Smooth muscle cell (in vitro differentiated cells): ENCODE data around the gene GPHA2. TPM values are rescaled to one million over a fixed set of nuclear protein-coding genes. Genes with fewer than 3 reads are reported as not detected.

Experiments
- DNase-seq: peaks from one replicate; lab custom pipeline; 2025; ENCODE audit not compliant: unreplicated experiment; lab: John Stamatoyannopoulos, UW
- H2AFZ ChIP-seq: fragments of 200-600 bp; sonication (generic); 2 replicates; pipeline ENCODE4 v1.6.0; 2016; ENCODE audit warnings: antibody characterized with exemption, low read depth, mild to moderate bottlenecking
- H3F3A ChIP-seq: fragments of 200-600 bp; sonication (generic); 2 replicates; pipeline ENCODE4 v1.6.0; 2017; ENCODE audit warnings: antibody characterized with exemption, low read depth
- H3K27ac ChIP-seq: fragments of 200-600 bp; sonication (generic); 2 replicates; pipeline ENCODE4 v1.5.1; 2016; ENCODE audit warnings: low read depth, mild to moderate bottlenecking
- H3K27me3 ChIP-seq: fragments of 200-600 bp; sonication (generic); 2 replicates; pipeline ENCODE4 v1.6.1; 2016; ENCODE audit warnings: low read depth, mild to moderate bottlenecking
- H3K36me3 ChIP-seq: fragments of 200-600 bp; sonication (generic); 2 replicates; pipeline ENCODE4 v1.5.1; 2016; ENCODE audit warnings: low read depth
- H3K4me1 ChIP-seq: fragments of 200-600 bp; sonication (generic); 2 replicates; pipeline ENCODE4 v1.5.1; 2016; ENCODE audit warnings: low read depth
- H3K4me2 ChIP-seq: fragments of 200-600 bp; sonication (generic); 2 replicates; pipeline ENCODE4 v1.6.0; 2016; ENCODE audit warnings: mild to moderate bottlenecking
- H3K4me3 ChIP-seq: fragments of 200-600 bp; sonication (generic); 2 replicates; pipeline ENCODE4 v1.5.1; 2016; ENCODE audit warnings: mild to moderate bottlenecking
- H3K79me2 ChIP-seq: fragments of 200-600 bp; sonication (generic); 2 replicates; pipeline ENCODE4 v1.6.0; 2016; ENCODE audit warnings: low read depth, mild to moderate bottlenecking
- H3K9ac ChIP-seq: fragments of 200-600 bp; sonication (generic); 2 replicates; pipeline ENCODE4 v1.6.0; 2016; ENCODE audit warnings: low read depth
- H3K9me3 ChIP-seq: fragments of 200-600 bp; sonication (generic); replicated peaks from 2 replicates; pipeline ENCODE4 v1.5.1; 2016; ENCODE audit warnings: low read depth
- H4K20me1 ChIP-seq: fragments of 200-600 bp; sonication (generic); 2 replicates; pipeline ENCODE4 v1.6.0; 2016; ENCODE audit warnings: low read depth
- CTCF ChIP-seq: fragments of 200-600 bp; sonication (generic); IDR thresholded peaks from 2 replicates; pipeline ENCODE4 v1.5.1; 2017; ENCODE audit warnings: borderline replicate concordance, mild to moderate bottlenecking, antibody characterized with exemption; ENCODE audit not compliant: insufficient read depth, poor library complexity, severe bottlenecking
- WGBS: methylation state at CpG from one replicate; pipeline ENCODE4 v1.1.7; 2016; ENCODE audit warnings: low lambda C conversion rate; 5-methylcytosine and 5-hydroxymethylcytosine counted together
- polyA plus RNA-seq: library from polyadenylated mRNA; unstranded; fragments of >200 nt; fragmentation: Nextera tagmentation; extraction: Ambion mirVana; gene quantifications from 2 replicates; pipeline ENCODE4 v1.2.1, GENCODE V29; 2016
- total RNA-seq: library from RNA; depleted of rRNA; stranded (reverse); fragments of >200 nt; gene quantifications from 2 replicates; pipeline ENCODE4 v1.2.3, GENCODE V29; 2014

The GPHA2 gene
- total and polyA plus RNA-seq, 2 experiments from 2014 or later, result 0.40 TPM; not detected in 1

- Histone ChIP-seq H3K4me3 (no peak overlapping the region), H3K27me3 (peaks cover 6% of the 10 kb centered on the region), H2AFZ (no peak overlapping the region), H3K4me2 (no peak overlapping the region), H3K9me3 (no peaks in the 10 kb centered on the region), H3K79me2 (no peaks in the 10 kb centered on the region), H4K20me1 (no peaks in the 10 kb centered on the region), H3F3A (no peaks in the 10 kb centered on the region), H3K4me1 (peaks cover 11% of the 10 kb centered on the region), H3K36me3 (peaks cover 7% of the 10 kb centered on the region), H3K27ac (no peak overlapping the region), H3K9ac (no peak overlapping the region)
- 90% methylated on average over 27 of the region's 27 CpGs for WGBS
- TF ChIP-seq CTCF, result no peak
- DNase-seq, result no peak
These were observed 873 bp downstream of the GPHA2 start for GRCh38 chr11:64934682-64935358.

- no peaks in the 10 kb centered on the region for H4K20me1 ChIP-seq
- no peaks in the 10 kb centered on the region for H3K9me3 ChIP-seq
- H3K27me3 ChIP-seq, result peaks cover 6% of the 10 kb centered on the region
- no peak overlapping the region for H3K9ac ChIP-seq
- no peak for DNase-seq
- peaks cover 11% of the 10 kb centered on the region for H3K4me1 ChIP-seq
- H2AFZ ChIP-seq, result no peak overlapping the region
- peaks cover 7% of the 10 kb centered on the region for H3K36me3 ChIP-seq
- no peak overlapping the region for H3K27ac ChIP-seq
- no peak overlapping the region for H3K4me3 ChIP-seq
- WGBS, result 94% methylated on average over 10 of the region's 10 CpGs
- H3F3A ChIP-seq, result no peaks in the 10 kb centered on the region
- no peak for TF ChIP-seq CTCF
- H3K79me2 ChIP-seq, result no peaks in the 10 kb centered on the region
- H3K4me2 ChIP-seq, result no peak overlapping the region
These were observed 1.6 kb downstream of the GPHA2 start for GRCh38 chr11:64933935-64934681.

- Histone ChIP-seq H3K4me1 (peaks cover 11% of the 10 kb centered on the region), H3K9ac (no peak overlapping the region), H3K79me2 (no peaks in the 10 kb centered on the region), H3K4me2 (no peak overlapping the region), H3K36me3 (peaks cover 7% of the 10 kb centered on the region), H2AFZ (no peak overlapping the region), H3F3A (no peaks in the 10 kb centered on the region), H3K9me3 (no peaks in the 10 kb centered on the region), H3K27ac (no peak overlapping the region), H3K27me3 (peaks cover 3% of the 10 kb centered on the region), H4K20me1 (no peaks in the 10 kb centered on the region), H3K4me3 (no peak overlapping the region)
- DNase-seq, result no peak
- no peak for TF ChIP-seq CTCF
- 94% methylated on average over 12 of the region's 12 CpGs for WGBS
These were observed 2.3 kb downstream of the GPHA2 start for GRCh38 chr11:64933213-64933934.
